Lung microvascular endothelial cell (primary cell): ENCODE data around the gene COPZ1. TPM values are rescaled to one million over a fixed set of nuclear protein-coding genes. Genes with fewer than 3 reads are reported as not detected.
A peak's percentile ranks its signal among the peaks of the same experiment; 100 is the strongest.
"Not testable (repeated sequence)": the region's sequence is repeated elsewhere in the genome, so short reads cannot be mapped to it uniquely, and the experiment has no call there.

ENCODE experiments used
- DNase-seq, 2 donors: peaks; one replicate each; pipeline versions ENCODE4 v3.0.0 to v3.0.0-alpha.2; 2010; ENCODE audit warnings: low read depth in 2 of 2
- total RNA-seq: library from RNA; depleted of rRNA; stranded (reverse); fragments of >200 nt; gene quantifications from 2 replicates; pipeline ENCODE4 v1.2.1, GENCODE V29; 2014

COPZ1 gene
- 75.0 and 78.2 TPM in 2 replicates for total RNA-seq

- DNase-seq, result peak; percentile 99 to 100
Observed at GRCh38 chr12:54324617-54325441, at the start of gene COPZ1. TSS of gene COPZ1 (plus strand) at chr12:54325131. CDS start at chr12:54325164, 33 bp downstream.

- peak in 1 of 2 donors; percentile 29 for DNase-seq
Observed at GRCh38 chr12:54276368-54276767, 48.6 kb upstream of the COPZ1 start.

GRCh38 chr12:54277823-54278276 lies 47.1 kb upstream of the COPZ1 start:
- peak in 1 of 2 donors; percentile 33 for DNase-seq

GRCh38 chr12:54279227-54279631 lies 45.7 kb upstream of the COPZ1 start:
- DNase-seq, result no peak

- DNase-seq, result peak; percentile 99 to 100
Observed at GRCh38 chr12:54279632-54280467, 45.1 kb upstream of the COPZ1 start, which contains the start of gene CBX5. TSS of gene CBX5 (minus strand) at chr12:54280122. CDS start at chr12:54257650, 22,472 bp downstream.

GRCh38 chr12:54280468-54281260 lies 44.3 kb upstream of the COPZ1 start, which contains the start of gene HNRNPA1:
TSS of gene HNRNPA1 (plus strand) at chr12:54280726. CDS start at chr12:54280808, 82 bp downstream.
- peak; percentile 100 for DNase-seq

GRCh38 chr12:54281261-54281638 lies 43.7 kb upstream of the COPZ1 start:
- DNase-seq, result not testable (repeated sequence)

GRCh38 chr12:54281694-54282093 lies 43.2 kb upstream of the COPZ1 start:
- DNase-seq, result not testable (repeated sequence)

GRCh38 chr12:54282949-54283593 lies 41.9 kb upstream of the COPZ1 start:
- DNase-seq, result no peak

- DNase-seq, result not testable (repeated sequence)
Observed at GRCh38 chr12:54284070-54284780, 40.7 kb upstream of the COPZ1 start.

GRCh38 chr12:54285150-54286041 lies 39.5 kb upstream of the COPZ1 start:
- no peak for DNase-seq

- no peak for DNase-seq
Observed at GRCh38 chr12:54286042-54287030, 38.6 kb upstream of the COPZ1 start.

GRCh38 chr12:54287261-54288157 lies 37.4 kb upstream of the COPZ1 start:
- no peak for DNase-seq

GRCh38 chr12:54292083-54292930 lies 32.6 kb upstream of the COPZ1 start:
- DNase-seq, result no peak

GRCh38 chr12:54292931-54293241 lies 32.0 kb upstream of the COPZ1 start:
- DNase-seq, result no peak
